Activated CD4-positive, alpha-beta T cell treated with anti-CD3 and anti-CD28 coated beads for 48 hours (primary cell): Measurements from ENCODE around the gene RETN.
A peak's percentile ranks its signal among the peaks of the same experiment; 100 is the strongest.

ENCODE experiments used
- DNase-seq: peaks from one replicate; pipeline ENCODE4 v3.0.0-alpha.2; 2020

RETN gene

DNA sequence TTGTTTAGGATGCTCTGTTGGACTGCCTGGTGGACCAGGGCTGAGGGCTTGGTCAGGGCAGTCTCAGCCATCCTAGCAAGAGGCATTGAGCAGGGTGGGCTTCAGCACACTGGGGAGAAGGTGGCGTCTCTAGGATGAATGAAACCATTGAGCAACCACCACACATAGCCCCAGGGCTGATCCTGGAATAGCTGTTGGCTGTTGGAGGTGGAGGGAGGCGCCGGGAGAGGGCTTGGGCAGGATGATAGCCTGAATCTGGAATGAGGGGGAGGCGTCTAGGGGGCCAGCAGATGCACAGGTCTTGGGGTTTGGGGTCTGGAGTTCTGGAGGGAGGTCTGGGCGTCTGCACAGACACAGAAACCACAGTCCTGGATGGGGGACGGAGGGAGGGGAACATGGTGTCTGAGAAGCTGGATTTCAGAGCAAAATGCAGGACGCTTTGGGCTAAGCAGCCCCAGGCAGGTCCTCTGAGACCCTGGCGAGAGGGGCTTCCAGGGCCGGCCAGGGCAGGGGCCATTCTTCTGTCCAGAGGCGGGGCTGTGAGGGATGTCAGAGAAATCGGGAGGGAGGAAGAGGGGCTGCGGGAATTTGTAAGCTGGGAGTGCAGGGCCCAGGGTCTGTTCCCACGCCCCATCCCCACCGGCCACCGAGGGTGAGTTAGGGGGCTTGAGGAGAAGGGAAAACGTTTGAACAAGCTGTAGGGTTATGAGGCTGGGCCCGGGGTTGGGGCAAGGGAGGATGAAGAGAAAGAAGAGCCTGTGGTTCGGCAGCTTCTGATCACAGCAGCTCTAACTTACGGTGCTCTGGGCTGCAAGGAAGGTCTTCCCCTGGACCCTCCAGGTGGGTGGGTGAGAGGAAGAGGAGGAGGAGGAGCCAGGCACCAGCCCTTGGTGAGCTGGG lies 16.9 kb downstream of the RETN start:
- no peak for DNase-seq

DNA sequence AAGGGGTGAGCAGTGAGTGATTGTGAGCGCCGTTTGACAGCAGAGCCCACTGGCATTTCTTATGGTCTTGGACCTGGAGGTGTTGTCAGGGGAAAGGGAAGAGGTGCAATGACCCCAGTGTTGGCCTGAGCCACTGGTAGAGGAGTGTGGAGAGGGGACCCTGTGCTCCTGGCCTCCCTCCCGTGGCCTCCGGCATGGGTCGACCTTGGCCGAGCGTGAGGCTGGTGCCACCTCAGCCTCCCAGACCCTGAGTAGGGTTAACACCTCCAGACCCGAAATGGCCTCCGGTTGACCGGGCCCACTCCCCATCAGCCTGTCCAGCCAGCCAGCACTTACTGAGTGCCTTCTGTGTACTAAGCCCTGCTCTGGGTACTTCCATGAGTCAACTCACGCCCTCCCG lies 18.3 kb downstream of the RETN start:
- no peak for DNase-seq

DNA sequence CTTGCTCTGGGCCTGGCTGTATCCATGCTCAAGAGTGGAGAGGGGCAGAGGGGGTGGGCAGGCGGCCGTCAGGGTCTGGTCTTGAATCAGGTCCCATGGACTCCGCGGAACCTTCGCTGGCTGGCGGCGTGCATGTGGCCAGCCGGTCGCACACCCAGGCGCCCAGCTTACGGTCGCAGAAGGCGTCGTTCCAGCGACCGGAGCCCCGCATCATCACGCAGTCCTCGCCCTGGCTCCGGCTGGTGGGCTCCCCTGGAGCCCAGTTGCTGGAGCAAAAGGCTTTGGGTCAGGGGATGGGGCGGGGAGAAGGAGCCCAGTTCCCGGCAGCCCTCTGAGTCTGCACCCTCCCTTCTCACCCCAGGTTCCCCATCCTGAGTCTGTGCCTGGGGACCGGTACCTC lies 20.3 kb downstream of the RETN start:
- DNase-seq: no peak

DNA sequence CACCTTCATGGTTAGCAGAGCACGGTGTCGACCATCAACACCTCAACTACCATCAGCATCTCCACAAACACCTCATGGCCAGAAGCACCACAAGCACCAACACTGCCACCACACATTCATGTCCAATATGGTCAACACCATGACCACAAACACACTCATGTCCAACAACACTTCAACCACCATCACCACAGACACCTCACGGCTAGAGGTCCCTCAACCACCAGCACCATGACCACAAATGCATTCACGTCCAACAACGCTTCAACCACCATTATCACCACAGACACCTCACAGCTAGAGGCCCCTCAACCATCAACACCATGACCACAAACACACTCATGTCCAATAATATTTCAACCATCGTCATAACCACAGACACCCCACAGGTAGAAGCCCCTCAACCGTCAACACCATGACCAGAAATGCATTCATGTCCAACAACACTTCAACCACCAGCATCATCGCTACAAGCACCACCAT lies 22.0 kb downstream of the RETN start:
- no peak for DNase-seq

DNA sequence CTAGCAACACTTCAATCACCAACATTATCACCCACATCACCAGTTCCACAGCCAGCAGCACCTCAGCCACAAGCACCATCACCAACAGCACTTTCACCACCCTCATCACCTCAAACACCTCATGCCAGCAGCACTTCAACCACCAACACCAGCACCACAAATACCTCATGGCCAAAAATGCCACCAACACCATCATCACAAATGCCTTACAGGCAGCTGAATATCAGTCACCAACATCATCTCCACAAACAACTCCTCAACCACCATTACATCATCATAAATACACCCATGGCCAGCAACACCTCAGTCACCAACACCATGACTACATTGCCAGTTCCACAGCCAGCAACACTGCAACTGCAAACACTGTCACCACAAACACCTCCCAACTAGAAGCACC lies 22.6 kb downstream of the RETN start:
- peak; percentile 30 for DNase-seq

DNA sequence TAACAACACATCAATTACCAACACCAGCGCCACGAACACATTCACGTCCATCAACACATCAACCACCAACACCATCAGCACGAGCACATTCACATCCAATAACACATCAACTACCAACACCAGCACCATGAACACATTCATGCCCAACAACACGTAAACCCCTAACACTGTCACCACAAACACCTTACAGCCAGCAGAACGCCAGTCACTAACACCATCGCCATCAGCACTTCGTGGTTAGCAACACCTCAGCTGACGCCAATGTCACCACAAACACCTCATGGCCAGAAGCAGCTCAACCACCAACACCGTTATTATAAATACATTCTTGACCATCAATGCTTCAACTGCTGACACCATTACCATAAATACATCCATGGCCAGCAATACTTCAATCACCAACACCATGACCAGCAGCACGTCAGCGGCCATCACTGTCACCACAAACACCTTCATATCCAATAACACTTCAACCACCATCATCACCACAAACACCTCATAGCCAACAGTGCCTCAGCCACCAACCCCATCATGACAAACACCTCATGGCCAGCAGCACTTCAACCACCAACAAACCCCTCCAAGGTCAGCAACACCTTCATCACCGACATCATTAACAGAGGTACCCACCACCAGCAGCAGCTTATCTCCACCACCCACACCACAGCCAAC lies 23.7 kb downstream of the RETN start:
- peak; percentile 38 for DNase-seq

DNA sequence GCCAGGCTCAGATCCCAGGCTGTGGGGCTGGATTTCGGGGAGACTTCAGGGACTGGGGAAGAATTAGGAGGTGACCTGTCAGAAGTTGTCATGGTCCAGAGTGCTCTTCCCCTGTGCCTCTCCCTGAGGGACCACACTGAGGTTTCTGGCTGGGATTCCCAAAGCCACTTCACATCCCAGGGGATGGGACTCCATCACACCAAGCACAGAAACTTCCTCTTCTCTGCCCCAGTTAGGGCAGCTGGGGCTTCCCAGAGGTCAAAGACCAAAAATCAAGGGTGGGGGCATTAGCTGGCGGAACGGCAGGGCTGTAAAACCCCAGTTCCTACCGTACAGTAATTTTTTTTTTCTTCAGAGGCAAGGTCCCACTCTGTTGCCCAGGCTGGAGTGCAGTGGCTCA lies 25.6 kb downstream of the RETN start:
- no peak for DNase-seq

DNA sequence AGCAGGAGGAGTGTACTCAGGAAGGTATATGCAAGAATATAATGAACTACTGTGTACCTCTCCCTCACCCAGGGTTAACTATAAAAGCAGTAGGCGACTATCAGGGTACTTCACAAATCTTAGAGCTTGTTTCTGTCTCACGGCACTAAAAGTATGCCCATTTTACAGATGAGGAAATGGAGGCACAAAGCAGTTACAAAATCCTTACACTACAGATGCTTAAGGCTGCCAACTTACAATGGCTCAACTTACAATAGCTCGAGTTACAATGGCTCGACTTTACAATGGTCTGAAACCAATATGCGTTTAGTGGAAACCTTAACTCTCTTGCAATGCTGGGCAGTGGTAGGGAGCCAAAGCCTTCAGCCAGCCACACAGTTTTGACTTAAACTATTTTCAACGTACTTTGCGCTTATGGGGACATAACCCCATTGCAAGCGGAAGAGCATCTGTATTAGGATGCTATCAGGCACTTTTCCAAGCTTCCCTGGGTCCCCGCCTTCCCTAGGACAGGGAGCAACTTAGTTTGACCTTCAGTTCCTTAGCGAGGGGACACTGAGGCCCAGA lies 29.0 kb downstream of the RETN start:
- DNase-seq: no peak

DNA sequence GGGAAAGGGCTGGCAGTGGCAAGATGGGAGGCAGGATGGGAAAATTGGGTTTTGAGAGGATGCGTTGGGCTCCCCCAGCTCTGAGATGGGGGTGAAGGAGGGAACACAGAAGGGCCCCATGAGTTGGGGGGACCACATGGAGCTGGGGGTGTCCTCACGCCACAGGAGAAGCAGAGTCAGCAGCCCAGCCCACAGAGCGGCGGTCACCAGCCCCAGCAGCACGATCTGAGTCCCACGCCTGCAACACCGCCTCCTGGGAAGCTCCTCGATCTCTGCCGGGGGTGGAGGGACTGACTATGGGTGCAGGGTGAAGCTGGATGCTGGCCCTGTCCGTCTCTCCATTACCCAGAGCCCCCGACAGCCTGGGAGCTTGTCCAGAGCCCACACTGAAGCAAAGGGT lies 29.7 kb downstream of the RETN start:
- DNase-seq: no peak

DNA sequence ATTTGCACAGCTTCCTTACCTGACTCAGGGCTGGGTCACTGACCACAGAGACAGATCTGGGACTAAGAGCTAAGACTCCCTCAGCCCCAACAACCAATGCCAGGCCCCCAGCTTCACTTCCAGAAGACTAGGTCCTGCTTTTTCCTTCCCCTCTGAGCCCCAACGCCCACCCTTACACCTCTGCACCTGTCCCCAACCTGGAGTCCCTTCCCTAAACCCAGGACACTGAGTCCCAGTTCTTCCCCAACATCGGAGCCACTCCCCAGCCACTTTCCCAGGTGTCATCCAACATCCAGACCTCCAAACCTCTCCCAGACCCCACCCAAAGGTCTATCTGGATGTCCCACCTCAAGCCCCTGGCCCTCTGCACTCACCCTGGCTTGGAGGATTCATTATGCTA lies 30.2 kb downstream of the RETN start:
- no peak for DNase-seq

DNA sequence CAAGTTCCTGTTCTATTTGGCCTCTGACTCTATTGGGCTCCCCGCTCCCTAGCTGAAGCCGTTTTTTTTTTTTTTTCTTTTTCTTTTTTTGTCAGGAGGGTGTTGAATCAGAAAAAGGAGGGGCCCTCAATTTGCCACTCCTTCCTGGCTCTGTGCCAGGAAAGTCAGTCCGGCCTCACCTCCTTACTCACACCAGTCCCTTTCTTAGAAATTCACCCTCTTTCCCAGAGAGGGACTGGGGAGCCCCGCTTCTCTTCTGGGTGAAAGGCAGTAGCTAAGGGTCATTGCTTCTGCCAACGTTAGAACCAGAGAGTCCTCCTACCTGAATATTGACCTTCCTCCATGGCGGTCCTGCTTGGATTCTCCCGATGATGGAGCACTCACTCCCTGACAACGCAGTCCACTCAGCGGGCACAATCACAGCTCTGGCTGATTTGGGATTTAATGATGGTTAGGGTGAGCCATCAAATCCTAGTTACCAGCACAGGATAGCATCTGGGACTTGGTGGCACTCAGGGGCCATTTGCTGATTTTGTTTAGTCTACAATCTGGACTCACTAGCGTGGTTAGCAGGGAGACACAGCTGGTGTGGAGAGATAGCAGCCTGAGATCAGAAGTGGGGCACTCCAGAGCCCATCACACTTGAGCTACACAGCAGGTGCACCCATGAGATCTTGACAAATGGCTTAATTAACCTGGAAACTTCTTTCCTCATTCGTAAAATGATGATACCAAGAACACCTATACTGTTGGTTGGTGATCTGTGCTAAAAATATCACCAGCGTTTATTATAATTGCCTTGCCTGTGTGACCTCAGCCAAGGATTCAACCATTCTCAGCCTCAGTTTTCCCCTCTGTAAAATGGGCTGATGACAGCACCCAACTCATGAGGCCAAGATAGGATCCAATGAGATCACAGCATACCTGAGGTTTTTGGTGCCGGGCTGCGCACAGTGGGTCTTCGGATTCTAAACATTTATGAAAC lies 30.9 kb downstream of the RETN start:
- peak; percentile 75 for DNase-seq

DNA sequence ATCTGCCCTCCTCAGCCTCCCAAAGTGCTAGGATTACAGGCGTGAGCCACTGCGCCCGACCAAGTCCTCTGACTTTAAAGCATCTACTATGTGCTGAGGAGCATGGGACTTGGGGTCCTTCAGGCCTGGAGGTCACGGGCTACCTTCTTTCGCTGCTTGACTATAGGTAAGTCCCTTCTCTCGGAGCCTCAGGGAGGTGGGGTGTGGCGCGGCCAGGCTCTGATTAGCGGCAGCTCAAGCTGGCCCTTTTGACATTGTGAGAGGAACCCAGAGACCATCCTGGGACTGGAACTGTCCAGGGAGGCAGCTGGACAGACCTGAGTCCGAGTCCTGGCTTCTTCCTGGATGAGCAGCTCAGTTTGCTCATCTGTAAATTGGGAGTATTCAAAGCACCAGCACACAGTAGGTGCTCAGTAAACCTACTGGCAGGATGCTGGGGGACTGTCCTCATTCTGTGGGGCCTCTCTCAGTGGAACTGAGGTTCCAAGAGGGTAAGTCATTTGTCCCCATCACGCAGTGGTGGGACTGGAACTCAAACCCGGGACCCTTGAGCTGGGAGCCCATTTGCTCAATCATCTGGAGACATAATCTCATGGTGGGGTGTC lies 32.3 kb downstream of the RETN start:
- DNase-seq: no peak

DNA sequence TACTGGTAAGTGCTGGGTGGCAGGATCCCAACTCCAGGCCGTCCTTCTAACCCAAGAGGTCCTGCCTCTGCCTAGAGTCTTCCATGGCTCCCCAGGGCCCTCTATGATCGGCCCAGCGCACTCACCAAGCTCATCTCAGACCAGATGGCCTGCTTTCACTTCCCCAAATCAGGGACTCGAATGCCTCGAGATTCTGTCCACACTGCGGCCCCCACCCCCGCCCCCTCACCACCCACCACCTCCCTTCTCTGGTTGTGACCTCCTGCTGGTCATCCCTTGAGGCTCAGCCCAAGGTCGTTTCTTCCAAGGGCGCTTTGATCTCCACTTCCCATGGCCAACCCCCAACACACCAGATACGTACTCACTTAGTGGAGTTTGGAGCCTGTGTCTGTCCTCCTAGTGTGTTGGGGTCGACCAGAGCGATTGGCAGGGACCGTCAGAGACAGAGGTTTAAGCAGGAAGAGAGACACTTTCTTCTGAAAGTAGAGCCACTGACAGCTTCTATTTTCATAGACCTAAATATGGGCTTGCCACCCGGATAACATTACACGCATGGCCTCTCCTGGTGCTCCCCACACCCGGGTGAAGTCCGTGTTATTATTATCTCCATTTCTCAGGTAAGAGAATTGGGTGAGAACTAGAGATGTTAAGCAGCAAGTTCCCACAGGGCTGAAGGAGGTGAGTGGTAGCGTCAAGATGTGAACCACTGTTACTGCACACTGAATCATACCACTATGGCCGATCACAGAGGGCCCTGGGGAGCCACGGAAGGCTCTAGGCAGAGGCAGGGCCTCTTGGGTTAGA lies 33.0 kb downstream of the RETN start, which contains the start of gene FCER2:
FCER2 (minus strand) TSS at position 478 of the 804 bp plus-strand sequence. CDS start 2,371 bp downstream, outside the sequence.
- DNase-seq: no peak

DNA sequence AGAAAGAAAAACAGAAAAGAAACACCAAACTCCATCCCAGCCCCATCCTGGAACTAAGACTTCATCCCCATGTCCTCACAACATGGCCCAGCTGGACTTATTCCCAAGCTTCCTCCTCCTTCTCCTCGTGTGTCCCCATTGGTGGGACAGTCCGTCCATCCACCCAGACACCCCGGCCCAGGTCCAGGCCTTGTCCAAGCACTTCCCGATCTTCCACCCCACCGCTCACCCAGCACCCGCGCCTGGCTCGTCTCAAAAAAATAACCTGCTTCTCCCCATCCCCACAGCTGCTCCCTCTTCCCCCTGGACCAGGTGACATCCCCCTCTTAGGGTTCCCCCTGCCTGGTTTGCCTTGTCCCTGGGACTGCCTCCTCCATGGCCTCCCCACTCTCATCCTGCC lies 34.5 kb downstream of the RETN start:
- DNase-seq: no peak

DNA sequence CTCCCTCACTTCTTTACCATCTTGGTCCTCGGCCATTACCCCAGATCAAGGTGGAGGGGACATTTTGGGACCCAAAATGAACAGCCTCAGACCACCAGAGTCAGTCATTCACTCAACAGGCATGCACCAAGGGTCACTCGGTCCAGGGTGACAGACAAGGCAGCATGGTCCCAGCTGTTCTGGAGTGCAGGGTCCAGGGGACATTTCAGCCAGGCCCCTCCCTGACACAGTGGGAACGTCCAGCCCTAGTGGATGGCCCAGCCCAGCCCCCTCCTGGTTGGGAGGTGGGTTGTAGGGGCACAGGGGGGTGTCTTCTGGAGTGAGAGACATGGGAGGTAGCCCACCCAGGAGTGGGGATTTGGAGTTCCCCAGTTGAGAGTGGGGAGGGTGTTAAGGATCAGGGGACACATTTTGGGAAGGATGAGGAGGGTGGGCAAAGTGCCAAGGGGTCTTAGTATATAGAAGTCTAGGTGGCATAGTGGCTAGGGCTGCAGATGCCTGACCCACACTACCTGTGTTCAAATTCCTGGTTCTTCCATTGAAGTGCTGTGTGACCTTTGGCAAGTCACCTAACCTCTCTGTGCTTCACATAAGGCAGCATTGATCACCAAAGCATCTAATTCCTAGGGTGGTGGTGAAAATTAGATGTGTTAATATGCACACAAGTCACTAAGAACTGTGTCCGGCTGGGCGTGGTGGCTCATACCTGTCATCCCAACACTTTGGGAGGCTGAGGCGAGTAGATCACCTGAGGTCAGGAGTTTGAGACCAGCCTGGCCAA lies 35.6 kb downstream of the RETN start:
- DNase-seq: no peak

DNA sequence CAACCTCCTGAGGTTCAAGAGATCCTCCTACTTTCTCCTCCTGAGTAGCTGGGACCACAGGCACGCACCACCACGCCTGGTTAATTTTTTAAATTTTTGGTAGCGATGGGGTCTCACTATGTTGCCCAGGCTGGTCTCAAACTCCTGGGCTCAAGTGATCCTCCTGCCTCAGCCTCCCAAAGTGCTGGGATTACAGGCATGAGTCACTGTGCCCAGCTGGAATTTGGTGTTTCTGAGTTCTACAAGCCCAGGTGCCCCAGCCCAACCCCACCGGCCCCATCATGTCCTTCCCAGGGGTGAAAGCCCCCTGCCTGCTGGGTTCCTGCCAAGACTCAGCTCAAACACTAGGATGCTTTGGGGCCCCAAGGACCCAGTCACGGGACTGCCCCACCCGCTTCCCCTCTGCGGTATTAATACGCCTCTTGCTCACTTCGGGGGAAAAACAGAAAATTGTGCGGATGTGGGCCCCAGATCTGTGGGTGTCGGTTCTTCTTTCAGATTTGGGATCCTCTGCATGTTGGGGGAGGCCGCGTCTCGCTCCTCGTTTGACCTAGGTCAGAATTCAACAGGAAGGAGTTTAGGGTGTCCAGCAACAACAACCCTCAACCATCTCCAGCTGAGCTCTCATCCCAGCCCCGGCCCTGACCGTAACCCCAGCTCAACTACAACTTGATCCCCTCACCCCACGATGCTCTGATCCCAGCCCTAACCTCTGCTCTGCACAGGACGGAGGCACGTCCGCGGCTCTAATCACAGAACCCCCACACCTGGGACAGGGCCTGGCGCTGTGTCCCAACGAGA lies 36.7 kb downstream of the RETN start:
- peak; percentile 86 for DNase-seq

DNA sequence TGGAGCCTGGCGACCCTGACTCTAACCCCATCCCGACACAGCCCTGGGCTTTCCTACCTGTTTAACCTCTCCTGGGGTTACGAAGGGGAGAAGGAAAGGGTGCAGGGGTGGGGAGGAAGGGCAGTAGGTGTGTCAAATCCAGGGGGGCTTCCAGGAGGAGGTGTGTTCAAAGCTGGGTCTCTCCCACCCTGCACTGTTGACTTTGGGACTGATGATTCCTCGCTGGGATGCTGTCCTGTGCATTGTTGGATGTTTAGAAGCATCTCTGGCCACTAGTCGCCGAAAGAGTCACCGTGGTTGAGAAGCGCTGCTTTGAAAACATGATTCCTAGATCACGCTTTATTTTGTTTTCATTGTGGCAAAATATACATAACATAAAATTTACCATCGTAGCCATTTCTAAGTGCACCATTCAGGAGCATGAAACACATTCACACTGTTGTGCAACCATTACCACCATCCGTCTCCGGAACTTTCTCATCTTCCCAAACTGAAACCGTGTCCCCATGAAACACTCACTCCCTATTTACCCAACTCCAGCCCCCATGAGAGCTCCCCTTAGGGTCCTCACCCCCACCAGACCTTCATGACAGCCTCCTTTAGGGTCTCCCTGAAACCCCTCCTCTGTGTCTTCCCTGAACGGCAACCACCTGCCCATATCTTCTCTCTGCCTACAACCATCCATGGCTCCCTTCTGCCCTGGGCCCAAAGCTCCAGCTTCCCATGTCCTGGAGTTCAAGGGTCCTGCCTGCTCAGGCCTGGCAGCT lies 37.5 kb downstream of the RETN start:
- DNase-seq: no peak

DNA sequence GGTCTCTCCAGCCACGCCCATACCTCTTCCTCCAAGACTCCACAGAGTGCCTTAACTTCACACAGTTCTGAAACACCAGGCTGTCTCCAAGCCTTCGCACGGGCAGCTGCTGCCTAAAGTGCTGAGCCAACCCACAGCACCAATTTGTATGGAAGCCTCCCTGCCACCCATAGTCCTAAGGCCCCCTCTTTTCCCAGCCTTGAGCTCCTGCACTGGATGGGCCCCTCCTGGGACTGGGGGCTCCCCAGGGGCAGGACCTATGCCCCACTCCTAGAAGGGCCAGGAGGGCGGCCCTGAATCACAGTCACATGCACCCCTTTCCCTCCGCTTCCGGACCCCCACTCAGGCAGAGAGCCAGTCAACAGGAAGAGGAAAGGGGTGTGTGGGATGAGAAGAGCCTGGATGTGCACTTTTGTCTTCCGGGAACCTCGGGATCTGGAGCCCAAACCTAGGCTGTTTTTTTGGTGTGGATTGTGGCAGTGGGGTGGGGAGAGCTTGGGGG lies 38.2 kb downstream of the RETN start:
- DNase-seq: no peak
